Stimulated activated memory B cell treated with anti-CD40 and anti-IgM and Interleukin-4, amounts not matched to agents 10 μg/mL and 1 μg/mL and 100 μg/mL, for 72 hours (primary cell): Measurements from ENCODE around the gene TGFBRAP1.

ENCODE experiments used
- ATAC-seq: fragments of 150-1000 bp; cut with Tn5 transposase; 2 replicates; pipeline ENCODE4 v1.10.0; 2021
- H3K27ac Mint-ChIP-seq: one replicate; pipeline ENCODE4 v1.8.0; 2022; ENCODE audit warnings: mild to moderate bottlenecking, mixed read lengths
- H3K27me3 Mint-ChIP-seq: one replicate; pipeline ENCODE4 v1.8.0; 2022; ENCODE audit warnings: mixed read lengths
- H3K36me3 Mint-ChIP-seq: one replicate; pipeline ENCODE4 v1.8.0; 2022; ENCODE audit warnings: mixed read lengths
- H3K4me1 Mint-ChIP-seq: one replicate; pipeline ENCODE4 v1.8.0; 2022; ENCODE audit warnings: mixed read lengths
- H3K4me3 Mint-ChIP-seq: one replicate; pipeline ENCODE4 v1.8.0; 2022; ENCODE audit warnings: mild to moderate bottlenecking, moderate library complexity, mixed read lengths
- H3K9me3 Mint-ChIP-seq: one replicate; pipeline ENCODE4 v1.8.0; 2022; ENCODE audit warnings: mixed read lengths

The TGFBRAP1 gene

DNA sequence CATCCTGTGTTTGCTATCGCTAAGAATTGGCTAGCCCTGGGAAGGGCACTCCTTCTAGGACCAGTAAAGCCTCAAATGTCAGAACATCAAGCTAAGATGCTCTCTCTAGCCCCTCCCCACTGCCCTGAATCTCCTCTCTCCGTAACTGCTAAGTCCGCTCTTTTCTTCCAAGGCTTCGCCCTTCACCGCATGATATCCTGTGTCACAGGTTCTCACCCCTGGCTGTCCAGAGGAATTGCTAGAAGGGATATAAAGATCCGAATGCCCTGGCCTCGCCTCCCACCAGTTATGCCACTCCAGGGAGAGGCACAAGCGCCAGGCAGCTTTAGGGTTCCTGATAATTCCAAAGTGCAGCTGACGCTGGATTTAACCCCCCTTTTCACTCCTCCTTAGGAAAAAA is 105.1 kb downstream of the TGFBRAP1 start:
- no peak for ATAC-seq
- Mint-ChIP-seq H3K27me3 (peaks cover 23% of the 10 kb centered on the region), H3K9me3 (no peaks in the 10 kb centered on the region), H3K36me3 (no peaks in the 10 kb centered on the region), H3K4me3 (no peak overlapping the region), H3K4me1 (no peaks in the 10 kb centered on the region), H3K27ac (no peak overlapping the region)

DNA sequence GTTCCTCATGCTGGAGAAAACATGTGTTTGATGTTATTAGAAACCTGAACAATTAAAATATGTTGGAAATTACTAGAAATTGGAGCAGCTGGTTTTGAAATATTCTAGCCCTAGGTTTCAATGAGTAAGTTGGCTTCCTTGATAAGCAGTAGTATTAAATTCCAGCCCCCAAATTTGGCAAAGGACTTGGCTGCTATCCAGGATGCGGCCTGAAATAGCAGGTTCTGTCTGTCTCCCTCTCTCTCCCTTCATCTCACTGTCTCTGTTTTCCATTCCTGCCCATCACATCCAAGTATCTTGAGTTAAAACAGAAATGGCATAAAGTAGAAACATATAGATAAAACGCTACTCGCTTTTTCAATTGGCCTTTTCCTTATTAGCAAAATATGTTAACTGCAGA is 108.9 kb downstream of the TGFBRAP1 start:
- H3K27me3 Mint-ChIP-seq: peaks cover 23% of the 10 kb centered on the region
- ATAC-seq: no peak

DNA sequence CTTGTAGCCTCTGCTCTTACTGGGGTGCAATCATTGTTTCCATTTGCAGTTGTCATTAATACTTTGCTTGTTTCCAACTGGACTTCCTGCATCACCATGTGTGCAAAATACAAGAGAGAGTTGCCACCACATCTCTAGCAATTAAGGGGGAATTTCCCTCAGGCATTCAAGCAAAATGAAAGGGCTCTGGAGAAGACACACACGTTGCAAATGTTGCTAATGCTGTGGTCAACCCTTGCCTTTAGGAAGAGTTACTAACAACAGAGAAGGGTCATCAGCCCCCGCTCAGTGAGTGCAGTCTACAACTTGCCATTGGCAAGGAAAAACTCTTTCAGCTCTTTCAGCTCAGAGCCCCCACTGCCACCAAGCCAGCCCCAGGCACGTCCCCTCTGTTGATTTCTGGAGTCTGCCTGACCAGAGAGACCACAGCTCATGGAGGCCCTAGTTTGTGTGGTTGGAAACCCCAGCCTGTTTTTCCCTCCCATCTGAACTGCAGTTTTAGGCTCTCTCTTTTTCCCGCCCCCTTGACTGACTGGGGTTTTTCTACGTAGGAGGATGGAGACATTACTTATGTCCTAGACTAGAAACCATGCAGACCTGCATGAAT is 113.8 kb downstream of the TGFBRAP1 start:
- Mint-ChIP-seq H3K27me3 (no peaks in the 10 kb centered on the region), H3K4me3 (no peak overlapping the region), H3K27ac (no peak overlapping the region), H3K4me1 (peaks cover 6% of the 10 kb centered on the region), H3K36me3 (no peaks in the 10 kb centered on the region), H3K9me3 (no peaks in the 10 kb centered on the region)
- ATAC-seq: peak; percentile 54

More for the DNA sequence above, 108.9 kb downstream of the TGFBRAP1 start:
- peaks cover 6% of the 10 kb centered on the region for H3K4me1 Mint-ChIP-seq
- H3K27ac Mint-ChIP-seq: no peak overlapping the region
- H3K9me3 Mint-ChIP-seq: no peaks in the 10 kb centered on the region
- H3K36me3 Mint-ChIP-seq: no peaks in the 10 kb centered on the region
- H3K4me3 Mint-ChIP-seq: no peak overlapping the region
